ENCODE measurements around the gene DCC.

Gene DCC

DNA sequence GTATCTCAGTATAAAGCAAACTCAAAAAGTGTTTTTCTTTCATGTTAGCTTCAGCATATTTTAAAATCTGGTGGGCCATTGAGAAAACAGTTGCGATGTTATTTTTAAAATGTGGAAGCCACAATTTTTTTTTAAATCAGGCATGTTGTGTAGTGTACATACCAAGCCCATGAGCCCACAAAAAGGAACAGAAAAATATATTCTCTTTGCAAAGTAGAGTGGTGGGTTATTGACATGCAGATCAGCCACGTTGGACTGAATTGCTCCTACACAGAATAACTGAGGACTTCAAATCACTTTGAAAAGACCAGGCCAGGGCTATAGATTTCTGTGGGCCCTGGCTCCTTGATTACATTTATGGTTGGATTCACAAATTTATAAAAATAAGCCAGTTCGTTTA, 774.4 kb downstream of the DCC start:
- H3K9me2 ChIP-seq (replicated peaks; ENCODE audit: control insufficient read depth, low read length), result no peaks in the 10 kb centered on the region
- H3K4me1 ChIP-seq (ENCODE audit: control insufficient read depth, low read length), result no peaks in the 10 kb centered on the region
- no peak overlapping the region for H3K27ac ChIP-seq (ENCODE audit: low read depth, low read length)
- H3K9me3 ChIP-seq (ENCODE audit: control insufficient read depth, insufficient read depth, low read length), result no peaks in the 10 kb centered on the region
- H4K20me1 ChIP-seq (ENCODE audit: control insufficient read depth, insufficient read depth, low read depth, low read length), result no peaks in the 10 kb centered on the region
- no peak overlapping the region for H3K4me3 ChIP-seq (ENCODE audit: low read length)
- TF ChIP-seq, protein P1, sequence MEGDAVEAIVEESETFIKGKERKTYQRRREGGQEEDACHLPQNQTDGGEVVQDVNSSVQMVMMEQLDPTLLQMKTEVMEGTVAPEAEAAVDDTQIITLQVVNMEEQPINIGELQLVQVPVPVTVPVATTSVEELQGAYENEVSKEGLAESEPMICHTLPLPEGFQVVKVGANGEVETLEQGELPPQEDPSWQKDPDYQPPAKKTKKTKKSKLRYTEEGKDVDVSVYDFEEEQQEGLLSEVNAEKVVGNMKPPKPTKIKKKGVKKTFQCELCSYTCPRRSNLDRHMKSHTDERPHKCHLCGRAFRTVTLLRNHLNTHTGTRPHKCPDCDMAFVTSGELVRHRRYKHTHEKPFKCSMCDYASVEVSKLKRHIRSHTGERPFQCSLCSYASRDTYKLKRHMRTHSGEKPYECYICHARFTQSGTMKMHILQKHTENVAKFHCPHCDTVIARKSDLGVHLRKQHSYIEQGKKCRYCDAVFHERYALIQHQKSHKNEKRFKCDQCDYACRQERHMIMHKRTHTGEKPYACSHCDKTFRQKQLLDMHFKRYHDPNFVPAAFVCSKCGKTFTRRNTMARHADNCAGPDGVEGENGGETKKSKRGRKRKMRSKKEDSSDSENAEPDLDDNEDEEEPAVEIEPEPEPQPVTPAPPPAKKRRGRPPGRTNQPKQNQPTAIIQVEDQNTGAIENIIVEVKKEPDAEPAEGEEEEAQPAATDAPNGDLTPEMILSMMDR (IDR thresholded peaks at IDR 0.05; ENCODE audit: low read depth, low read length, poor library complexity, severe bottlenecking), result no peak
- no peak for TF ChIP-seq EZH2phosphoT487 (IDR thresholded peaks at IDR 0.05; ENCODE audit: borderline replicate concordance, low read length)
- no peaks in the 10 kb centered on the region for H3K27me3 ChIP-seq (ENCODE audit: control insufficient read depth, low read length)
- H3K4me2 ChIP-seq (ENCODE audit: low read length), result no peak overlapping the region
- no peaks in the 10 kb centered on the region for H3K79me2 ChIP-seq (ENCODE audit: control insufficient read depth, low read length)
- no peaks in the 10 kb centered on the region for H3K36me3 ChIP-seq (ENCODE audit: control insufficient read depth, low read length)
- H3F3A ChIP-seq (ENCODE audit: control insufficient read depth, insufficient read depth), result no peaks in the 10 kb centered on the region

DNA sequence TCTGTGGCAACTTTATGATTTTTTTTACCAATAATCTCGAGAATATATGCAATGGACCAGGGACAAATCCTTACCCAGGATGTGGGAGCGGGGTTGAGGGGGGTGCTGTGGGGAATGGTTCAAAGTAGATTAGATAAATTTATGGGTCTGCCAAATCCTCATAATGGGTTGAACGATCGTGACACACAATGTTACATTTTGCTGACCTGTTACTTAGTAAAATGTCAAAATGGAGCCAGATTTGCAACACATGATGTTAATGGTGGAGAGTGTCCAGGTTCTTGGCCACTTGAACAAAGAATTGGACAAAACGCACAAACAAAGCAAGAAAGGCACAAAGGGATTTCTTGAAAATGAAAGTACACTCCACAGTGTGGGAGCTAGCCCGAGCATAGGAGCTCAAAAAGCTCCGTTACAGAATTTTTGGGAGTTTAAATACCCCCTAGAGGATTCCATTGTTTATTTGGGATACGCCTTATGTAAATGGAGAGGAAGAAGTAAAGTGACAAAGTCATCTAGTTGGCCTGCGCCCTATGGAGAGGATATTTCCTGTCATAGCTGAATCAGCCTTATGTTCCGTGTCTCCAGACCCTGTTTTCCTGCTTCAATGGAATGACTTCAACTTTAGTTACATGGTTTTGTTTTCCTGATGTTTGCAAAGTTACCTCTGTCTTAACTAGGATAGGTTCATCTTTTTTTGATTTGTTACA, 776.0 kb downstream of the DCC start:
- Histone ChIP-seq H3K9me3 (ENCODE audit: control insufficient read depth, insufficient read depth, low read length) (no peaks in the 10 kb centered on the region), H3K27ac (ENCODE audit: low read depth, low read length) (no peak overlapping the region), H4K20me1 (ENCODE audit: control insufficient read depth, insufficient read depth, low read depth, low read length) (no peaks in the 10 kb centered on the region), H3K4me1 (ENCODE audit: control insufficient read depth, low read length) (no peaks in the 10 kb centered on the region), H3K4me3 (ENCODE audit: low read length) (no peak overlapping the region), H3K4me2 (ENCODE audit: low read length) (no peak overlapping the region), H3K36me3 (ENCODE audit: control insufficient read depth, low read length) (no peaks in the 10 kb centered on the region), H3K9me2 (replicated peaks; ENCODE audit: control insufficient read depth, low read length) (no peaks in the 10 kb centered on the region), H3K79me2 (ENCODE audit: control insufficient read depth, low read length) (no peaks in the 10 kb centered on the region), H3F3A (ENCODE audit: control insufficient read depth, insufficient read depth) (no peaks in the 10 kb centered on the region), H3K27me3 (ENCODE audit: control insufficient read depth, low read length) (no peaks in the 10 kb centered on the region)
- TF ChIP-seq EZH2phosphoT487 (IDR thresholded peaks at IDR 0.05; ENCODE audit: borderline replicate concordance, low read length), result no peak
- TF ChIP-seq, protein P1 (IDR thresholded peaks at IDR 0.05; ENCODE audit: low read depth, low read length, poor library complexity, severe bottlenecking), result no peak

DNA sequence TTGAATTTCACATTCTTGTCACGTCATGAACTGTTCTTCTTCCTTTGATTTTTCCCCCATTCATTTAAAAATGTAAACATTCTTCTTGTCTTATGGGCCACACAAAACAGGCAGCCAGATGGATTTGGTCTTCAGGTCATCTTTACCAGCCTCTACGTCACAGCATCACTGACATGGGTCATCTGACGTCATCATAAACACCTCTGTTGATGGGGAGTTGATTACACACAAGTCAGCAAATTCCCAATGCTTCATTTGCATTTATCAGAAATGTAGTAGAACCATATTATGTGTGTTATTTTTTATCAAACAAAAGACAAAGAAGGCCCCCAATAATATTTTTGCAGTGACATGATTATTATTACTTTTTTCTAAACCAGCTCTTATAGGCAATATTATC, 777.9 kb downstream of the DCC start:
- Histone ChIP-seq H3K4me1 (ENCODE audit: control insufficient read depth, low read length) (no peaks in the 10 kb centered on the region), H3K4me2 (ENCODE audit: low read length) (no peak overlapping the region), H3K9me3 (ENCODE audit: control insufficient read depth, insufficient read depth, low read length) (no peaks in the 10 kb centered on the region), H3K27ac (ENCODE audit: low read depth, low read length) (no peak overlapping the region), H3K9me2 (replicated peaks; ENCODE audit: control insufficient read depth, low read length) (no peaks in the 10 kb centered on the region), H3F3A (ENCODE audit: control insufficient read depth, insufficient read depth) (no peaks in the 10 kb centered on the region), H4K20me1 (ENCODE audit: control insufficient read depth, insufficient read depth, low read depth, low read length) (no peaks in the 10 kb centered on the region), H3K4me3 (ENCODE audit: low read length) (no peak overlapping the region), H3K27me3 (ENCODE audit: control insufficient read depth, low read length) (no peaks in the 10 kb centered on the region), H3K79me2 (ENCODE audit: control insufficient read depth, low read length) (no peaks in the 10 kb centered on the region), H3K36me3 (ENCODE audit: control insufficient read depth, low read length) (no peaks in the 10 kb centered on the region)
- TF ChIP-seq, protein P1 (IDR thresholded peaks at IDR 0.05; ENCODE audit: low read depth, low read length, poor library complexity, severe bottlenecking), result no peak
- TF ChIP-seq EZH2phosphoT487 (IDR thresholded peaks at IDR 0.05; ENCODE audit: borderline replicate concordance, low read length), result no peak
